IMR-90 (cell line): ENCODE measurements around the gene ME1. TPM values are rescaled to one million over a fixed set of nuclear protein-coding genes. Genes with fewer than 3 reads are reported as not detected.
"Not testable (repeated sequence)": the region's sequence is repeated elsewhere in the genome, so short reads cannot be mapped to it uniquely, and the experiment has no call there.

Experiments
- ATAC-seq: fragments of 200-7000 bp; cut with Tn5 transposase; 2 replicates; pipeline ENCODE4 v1.9.1; 2020; ENCODE audit warnings: low read depth, mild to moderate bottlenecking, moderate library complexity
- BruUV-seq: library from RNA; stranded (reverse); fragments of 400-500 nt; replicated peaks from 2 replicates; lab custom pipeline; 2021; lab: Mats Ljungman, UMichigan
- CTCF ChIA-PET: fragments of 300-600 bp; formaldehyde crosslinking; extraction: SDS; loops from one replicate; lab custom pipeline; 2021; ENCODE audit warnings: antibody characterized with exemption; lab: Yijun Ruan, JAX
- POLR2A ChIA-PET: fragments of 300-600 bp; sonication (Branson Sonifier 250); formaldehyde crosslinking; loops from one replicate; lab custom pipeline; 2022; ENCODE audit warnings: antibody characterized with exemption; ENCODE audit not compliant: unreplicated experiment; lab: Charles Lee
- DNase-seq: peaks from one replicate; pipeline ENCODE4 v3.0.0; 2013
- H2AFZ ChIP-seq: replicated peaks from 2 replicates; pipeline ENCODE3; 2013; ENCODE audit warnings: low read length, mild to moderate bottlenecking; ENCODE audit not compliant: poor library complexity
- H2AK5ac ChIP-seq: 2 replicates; pipeline ENCODE4 v1.6.1; 2013; ENCODE audit warnings: low read depth, low read length, inconsistent platforms
- H2AK9ac ChIP-seq: replicated peaks from 2 replicates; pipeline ENCODE3; 2013; ENCODE audit warnings: mild to moderate bottlenecking, low read depth, low read length, moderate library complexity; ENCODE audit not compliant: poor library complexity
- H2BK120ac ChIP-seq: 2 replicates; pipeline ENCODE4 v1.6.1; 2013; ENCODE audit warnings: low read depth, low read length, inconsistent platforms
- H2BK15ac ChIP-seq: 3 replicates; pipeline ENCODE4 v1.6.1; 2013; ENCODE audit warnings: low read depth, low read length, inconsistent platforms
- H2BK20ac ChIP-seq: 2 replicates; pipeline ENCODE4 v1.6.1; 2013; ENCODE audit warnings: low read depth, mild to moderate bottlenecking, inconsistent platforms, low read length, moderate library complexity
- H2BK5ac ChIP-seq: 2 replicates; pipeline ENCODE4 v1.6.1; 2013; ENCODE audit warnings: mild to moderate bottlenecking, low read depth, low read length, inconsistent platforms; ENCODE audit not compliant: poor library complexity, severe bottlenecking
- H3K14ac ChIP-seq: replicated peaks from 2 replicates; pipeline ENCODE4 v1.6.1; 2013; ENCODE audit warnings: low read depth, low read length, inconsistent platforms
- H3K18ac ChIP-seq: 2 replicates; pipeline ENCODE4 v1.6.1; 2013; ENCODE audit warnings: low read depth, low read length, control low read depth
- H3K23ac ChIP-seq: 2 replicates; pipeline ENCODE4 v1.6.1; 2013; ENCODE audit warnings: low read depth, low read length, inconsistent platforms
- H3K27ac ChIP-seq: 2 replicates; pipeline ENCODE4 v1.5.1; 2013; ENCODE audit warnings: mild to moderate bottlenecking, control low read depth, low read length; ENCODE audit not compliant: insufficient read depth
- H3K27me3 ChIP-seq: 2 replicates; pipeline ENCODE4 v1.6.1; 2013; ENCODE audit warnings: low read length; ENCODE audit not compliant: control insufficient read depth, insufficient read depth
- H3K36me3 ChIP-seq: 2 replicates; pipeline ENCODE4 v1.6.1; 2013; ENCODE audit warnings: low read length, mixed read lengths; ENCODE audit not compliant: control insufficient read depth, insufficient read depth
- H3K4ac ChIP-seq: 2 replicates; pipeline ENCODE4 v1.6.1; 2013; ENCODE audit warnings: low read depth, low read length, inconsistent platforms
- H3K4me1 ChIP-seq: 2 replicates; pipeline ENCODE4 v1.6.1; 2013; ENCODE audit warnings: low read length, mixed read lengths; ENCODE audit not compliant: control insufficient read depth, insufficient read depth
- H3K4me2 ChIP-seq: 2 replicates; pipeline ENCODE4 v1.6.1; 2013; ENCODE audit warnings: low read depth, mild to moderate bottlenecking, control low read depth, low read length, moderate library complexity
- H3K4me3 ChIP-seq: 2 replicates; pipeline ENCODE4 v1.5.1; 2013; ENCODE audit warnings: low read depth, mild to moderate bottlenecking, control low read depth, low read length, moderate library complexity; ENCODE audit not compliant: insufficient read depth
- H3K56ac ChIP-seq: 2 replicates; pipeline ENCODE4 v1.6.1; 2013; ENCODE audit warnings: low read length, inconsistent platforms; ENCODE audit not compliant: insufficient read depth; ENCODE audit errors: extremely low read depth
- H3K79me1 ChIP-seq, 2 experiments: 2 replicates each; pipeline ENCODE4 v1.6.1; 2013; ENCODE audit warnings: low read length in 2 of 2, inconsistent platforms in 1 of 2, low read depth in 1 of 2
- H3K9ac ChIP-seq: 2 replicates; pipeline ENCODE4 v1.6.1; 2013; ENCODE audit warnings: low read depth, low read length, control low read depth
- H3K9me1 ChIP-seq: 2 replicates; pipeline ENCODE4 v1.6.1; 2013; ENCODE audit warnings: low read length, inconsistent platforms; ENCODE audit not compliant: insufficient read depth
- H3K9me3 ChIP-seq: 2 replicates; pipeline ENCODE4 v1.6.1; 2013; ENCODE audit warnings: low read length; ENCODE audit not compliant: control insufficient read depth, insufficient read depth
- H4K20me1 ChIP-seq: 2 replicates; pipeline ENCODE4 v1.6.1; 2013; ENCODE audit warnings: low read length, inconsistent platforms; ENCODE audit not compliant: insufficient read depth
- H4K5ac ChIP-seq: 2 replicates; pipeline ENCODE4 v1.6.1; 2013; ENCODE audit warnings: mild to moderate bottlenecking, low read depth, low read length, control low read depth
- H4K8ac ChIP-seq, 2 experiments: 2 replicates each; pipeline ENCODE4 v1.6.1; 2013; ENCODE audit warnings: low read depth in 2 of 2, low read length in 2 of 2, control low read depth in 1 of 2, inconsistent platforms in 1 of 2
- H4K91ac ChIP-seq: 2 replicates; pipeline ENCODE4 v1.6.1; 2013; ENCODE audit warnings: low read depth, low read length, inconsistent platforms; ENCODE audit not compliant: insufficient read depth
- WGBS, 2 experiments: methylation state at CpG; one replicate each; pipeline versions ENCODE4 v1.1.5 to v1.1.7; 2013; ENCODE audit warnings: missing lambda C conversion rate in 2 of 2; ENCODE audit not compliant: insufficient read length in 1 of 2; ENCODE audit errors: extremely low coverage in 2 of 2; 5-methylcytosine and 5-hydroxymethylcytosine counted together
- dilution Hi-C: fragments of 300-500 bp; cut with HindIII; formaldehyde crosslinking; loops from one replicate; pipeline ENCODE4 v1.14.3; 2018; ENCODE audit warnings: low sequenced_read_pairs; ENCODE audit not compliant: unreplicated experiment
- in situ Hi-C: fragments of 300-500 bp; cut with MboI; formaldehyde crosslinking; loops from 3 replicates; pipeline ENCODE4 v1.14.3; 2019; ENCODE audit warnings: low sequenced_read_pairs, inconsistent platforms, mixed read lengths
- intact Hi-C: fragments of 100-400 bp; cut with micrococcal nuclease; formaldehyde crosslinking; loops from 2 replicates; pipeline ENCODE4 v1.10.0; 2022
- polyA plus RNA-seq, 3 experiments: library from polyadenylated mRNA; depleted of rRNA; stranded (reverse); fragments of >200 nt; gene quantifications; 2 replicates each; pipeline ENCODE4 v1.2.3, GENCODE V29; 2012; ENCODE audit warnings: low replicate concordance in 1 of 3
- total RNA-seq: library from RNA; depleted of rRNA; stranded (reverse); fragments of >200 nt; gene quantifications from 2 replicates; pipeline ENCODE4 v1.2.3, GENCODE V29; 2012

ME1 gene
- total and polyA plus RNA-seq, 2 of the 4 experiments (the other 2 are of a cell fraction): 21.5 to 24.4 TPM

- H2AK5ac ChIP-seq, H3K9me1 ChIP-seq, H4K8ac ChIP-seq, H3K56ac ChIP-seq, dilution Hi-C loops, CTCF ChIA-PET, H2BK5ac ChIP-seq, H3K4me2 ChIP-seq, H3K4ac ChIP-seq, DNase-seq, H4K91ac ChIP-seq, intact Hi-C loops, H3K36me3 ChIP-seq, H3K9me3 ChIP-seq, H2AFZ ChIP-seq, H3K27ac ChIP-seq, H2AK9ac ChIP-seq, H2BK120ac ChIP-seq, H3K79me1 ChIP-seq, in situ Hi-C loops, POLR2A ChIA-PET, H4K20me1 ChIP-seq, BruUV-seq, H3K14ac ChIP-seq, H3K4me1 ChIP-seq, H3K9ac ChIP-seq, H3K4me3 ChIP-seq, H2BK20ac ChIP-seq, H3K18ac ChIP-seq, H3K27me3 ChIP-seq, H2BK15ac ChIP-seq, ATAC-seq, H4K5ac ChIP-seq, H3K23ac ChIP-seq: not testable (repeated sequence)
- no CpG with 5 or more reads among the region's 24 CpGs for WGBS, 2 experiments
Observed at GRCh38 chr6:83333916-83334315, 96.9 kb downstream of the ME1 start.
